Stimulated activated naive CD4-positive, alpha-beta T cell treated with Interleukin-2 at 50 U/mL for 16 hours (primary cell): ENCODE results near the gene PLLP.
A peak's percentile ranks its signal among the peaks of the same experiment; 100 is the strongest.
"Not testable (repeated sequence)": the region's sequence is repeated elsewhere in the genome, so short reads cannot be mapped to it uniquely, and the experiment has no call there.

ENCODE experiments used
- DNase-seq: peaks from one replicate; lab custom pipeline; 2025; lab: John Stamatoyannopoulos, UW

Gene PLLP

GRCh38 chr16:57303021-57303909, 18.8 kb upstream of the PLLP start:
- no peak for DNase-seq

GRCh38 chr16:57301126-57301817, 16.8 kb upstream of the PLLP start:
- no peak for DNase-seq

GRCh38 chr16:57300387-57301125, 16.1 kb upstream of the PLLP start:
- DNase-seq: peak; percentile 96

GRCh38 chr16:57299719-57300386, 15.4 kb upstream of the PLLP start:
- DNase-seq: peak; percentile 73

- DNase-seq: peak; percentile 53
Measured at GRCh38 chr16:57299009-57299718, 14.7 kb upstream of the PLLP start.

GRCh38 chr16:57297856-57298255, 13.4 kb upstream of the PLLP start:
- DNase-seq: peak; percentile 20

- no peak for DNase-seq
Measured at GRCh38 chr16:57289391-57290257, 5.2 kb upstream of the PLLP start.

GRCh38 chr16:57285379-57285778, 907 bp upstream of the PLLP start:
- DNase-seq: no peak

- no peak for DNase-seq
Measured at GRCh38 chr16:57284952-57285363, 486 bp upstream of the PLLP start.

GRCh38 chr16:57283959-57284208, 588 bp downstream of the PLLP start:
- DNase-seq: no peak

GRCh38 chr16:57283214-57283958, 1.1 kb downstream of the PLLP start:
- DNase-seq: no peak

GRCh38 chr16:57282510-57283213, 1.8 kb downstream of the PLLP start:
- no peak for DNase-seq

- no peak for DNase-seq
Measured at GRCh38 chr16:57281791-57282190, 2.7 kb downstream of the PLLP start.

GRCh38 chr16:57279780-57280638, 4.5 kb downstream of the PLLP start:
- DNase-seq: no peak

GRCh38 chr16:57278494-57278893, 6.0 kb downstream of the PLLP start:
- DNase-seq: no peak

- DNase-seq: peak; percentile 42
Measured at GRCh38 chr16:57277586-57277985, 6.9 kb downstream of the PLLP start.

- no peak for DNase-seq
Measured at GRCh38 chr16:57276596-57276995, 7.9 kb downstream of the PLLP start.

GRCh38 chr16:57275946-57276345, 8.5 kb downstream of the PLLP start:
- DNase-seq: not testable (repeated sequence)
